HG03066 (cell line): ENCODE measurements around the gene CCDC12.

Experiments
- ATAC-seq: cut with Tn5 transposase; IDR thresholded peaks from one replicate; pipeline ENCODE4 v1.9.1; 2021; ENCODE audit warnings: low read depth; ENCODE audit not compliant: unreplicated experiment

Gene CCDC12

GRCh38 chr3:46976326-46977190 is at the start of gene CCDC12:
Gene CCDC12 (minus strand): TSS chr3:46976745. CDS start chr3:46976732, 13 bp downstream.
- ATAC-seq = peak; percentile 63

GRCh38 chr3:47024932-47025331 is 48.4 kb upstream of the CCDC12 start:
- ATAC-seq = no peak

GRCh38 chr3:47022641-47023071 is 46.1 kb upstream of the CCDC12 start:
- ATAC-seq = no peak

GRCh38 chr3:47020311-47020710 is 43.8 kb upstream of the CCDC12 start:
- no peak for ATAC-seq

GRCh38 chr3:47019201-47019600 is 42.7 kb upstream of the CCDC12 start:
- no peak for ATAC-seq

- ATAC-seq = no peak
These were observed 41.7 kb upstream of the CCDC12 start for GRCh38 chr3:47018269-47018611.

- ATAC-seq = no peak
These were observed 41.1 kb upstream of the CCDC12 start for GRCh38 chr3:47017504-47018268.

GRCh38 chr3:47016934-47017435 is 40.4 kb upstream of the CCDC12 start:
- no peak for ATAC-seq

- ATAC-seq = no peak
These were observed 39.8 kb upstream of the CCDC12 start for GRCh38 chr3:47016086-47016933.

GRCh38 chr3:47015151-47015550 is 38.6 kb upstream of the CCDC12 start:
- ATAC-seq = no peak

GRCh38 chr3:47014036-47014435 is 37.5 kb upstream of the CCDC12 start:
- ATAC-seq = no peak

GRCh38 chr3:47013231-47013630 is 36.7 kb upstream of the CCDC12 start:
- no peak for ATAC-seq

- ATAC-seq = no peak
These were observed 36.0 kb upstream of the CCDC12 start for GRCh38 chr3:47012342-47013230.

- no peak for ATAC-seq
These were observed 34.8 kb upstream of the CCDC12 start for GRCh38 chr3:47011371-47011770.

GRCh38 chr3:47010910-47011309 is 34.4 kb upstream of the CCDC12 start:
- no peak for ATAC-seq

GRCh38 chr3:47010111-47010712 is 33.7 kb upstream of the CCDC12 start:
- no peak for ATAC-seq

GRCh38 chr3:47009225-47010110 is 32.9 kb upstream of the CCDC12 start:
- ATAC-seq = peak; percentile 57

GRCh38 chr3:47008851-47009224 is 32.3 kb upstream of the CCDC12 start:
- ATAC-seq = no peak
